Stimulated activated CD4-positive, alpha-beta T cell treated with anti-CD3 and anti-CD28 coated beads, Interleukin-4, amount 100 ng/mL, for 4 hours (primary cell): Measurements from ENCODE around the gene NAPB.
"Not testable (repeated sequence)": the region's sequence is repeated elsewhere in the genome, so short reads cannot be mapped to it uniquely, and the experiment has no call there.

ENCODE experiments used
- DNase-seq, 2 experiments: peaks; one replicate each; pipeline ENCODE4 v3.0.0-alpha.2; 2020

Gene NAPB

DNA sequence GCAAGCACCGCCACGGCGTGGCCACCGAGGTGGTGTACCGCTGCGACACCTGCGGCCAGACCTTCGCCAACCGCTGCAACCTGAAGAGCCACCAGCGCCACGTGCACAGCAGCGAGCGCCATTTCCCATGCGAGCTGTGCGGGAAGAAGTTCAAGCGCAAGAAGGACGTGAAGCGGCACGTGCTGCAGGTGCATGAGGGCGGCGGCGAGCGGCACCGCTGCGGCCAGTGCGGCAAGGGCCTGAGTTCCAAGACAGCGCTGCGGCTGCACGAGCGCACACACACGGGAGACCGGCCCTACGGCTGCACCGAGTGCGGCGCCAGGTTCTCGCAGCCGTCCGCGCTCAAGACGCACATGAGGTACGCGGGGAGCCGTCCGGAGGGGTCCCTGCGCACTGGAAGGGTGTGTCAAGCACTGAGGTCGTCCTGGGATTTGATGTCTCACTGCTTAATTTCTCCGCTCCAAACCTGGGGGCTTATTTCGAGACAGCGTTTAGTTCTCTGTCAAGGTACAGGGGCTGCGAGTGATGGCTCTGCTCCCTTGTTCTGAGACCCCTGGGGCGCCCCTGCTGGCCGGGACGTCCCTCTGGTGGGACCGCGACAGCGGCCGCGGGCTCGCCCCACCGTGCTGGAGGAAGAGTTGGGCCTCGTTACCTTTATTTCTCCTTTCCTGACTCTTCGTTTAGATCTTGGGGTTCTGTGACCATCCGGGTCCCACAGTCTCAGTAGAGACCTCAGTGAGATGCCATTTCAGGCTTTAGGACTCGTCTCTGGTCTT lies 55.7 kb downstream of the NAPB start:
- DNase-seq = no peak

DNA sequence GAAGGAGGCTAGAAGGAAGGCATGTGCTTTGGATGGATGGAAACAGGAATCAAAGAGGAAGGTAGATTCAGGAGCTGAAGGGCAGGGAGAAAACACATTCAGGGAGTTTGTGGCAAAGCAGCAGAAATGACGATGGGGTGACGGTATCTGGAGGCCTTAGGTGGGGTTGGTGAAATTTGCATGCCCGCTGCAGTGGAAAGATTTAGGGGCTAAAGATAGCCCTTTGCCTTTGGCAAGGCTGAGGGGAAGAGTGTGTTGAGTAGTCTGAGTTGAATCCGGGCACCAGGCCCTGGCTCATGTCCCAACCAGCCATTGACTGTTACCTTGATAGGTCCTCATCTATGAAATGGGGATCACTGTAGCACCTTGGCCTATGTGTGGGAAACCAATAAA lies 58.0 kb downstream of the NAPB start:
- DNase-seq = no peak

DNA sequence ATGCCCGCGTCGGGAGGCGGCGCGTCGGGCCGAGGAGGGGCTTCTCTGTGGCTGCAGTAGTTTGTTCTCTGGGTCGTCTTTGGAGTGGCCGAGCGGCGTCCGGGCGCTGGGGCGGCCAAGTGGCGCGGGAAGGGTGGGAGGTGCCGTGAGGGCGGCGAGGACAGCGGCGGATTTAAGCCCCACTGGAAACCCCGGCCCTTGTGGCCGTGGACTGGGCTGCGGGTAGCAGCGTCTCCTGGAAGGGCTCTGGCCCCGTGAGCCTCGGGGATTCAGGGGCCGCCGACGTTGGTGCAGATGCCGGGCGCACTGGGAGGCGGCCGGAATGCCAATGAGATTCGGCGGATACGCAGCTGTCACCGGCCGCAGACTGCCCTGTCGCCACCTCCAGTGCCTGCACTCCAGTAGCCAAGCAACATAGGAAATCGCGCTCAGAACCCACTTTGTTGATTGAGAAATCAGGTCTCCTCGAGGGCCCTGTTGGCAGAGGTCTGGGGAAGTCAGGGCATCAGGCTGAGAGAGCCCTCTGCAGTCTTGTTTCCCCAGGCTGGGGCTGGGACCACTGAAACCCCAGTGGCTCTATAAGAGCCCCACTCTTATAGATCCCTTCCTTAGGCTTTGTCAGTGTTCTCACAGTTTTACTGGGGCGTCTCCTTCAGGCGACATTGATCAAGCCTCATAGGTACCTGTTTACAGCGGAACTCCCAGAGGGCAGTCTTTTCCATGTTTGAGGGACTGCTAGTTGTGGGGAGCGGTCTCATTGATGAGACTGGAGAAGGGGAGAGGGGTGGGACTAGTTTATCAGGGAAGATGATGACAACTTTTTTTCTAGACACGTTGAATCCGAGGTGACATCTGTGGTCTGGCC lies 58.7 kb downstream of the NAPB start:
- DNase-seq = peak in 1 of 2 experiments; percentile 14

DNA sequence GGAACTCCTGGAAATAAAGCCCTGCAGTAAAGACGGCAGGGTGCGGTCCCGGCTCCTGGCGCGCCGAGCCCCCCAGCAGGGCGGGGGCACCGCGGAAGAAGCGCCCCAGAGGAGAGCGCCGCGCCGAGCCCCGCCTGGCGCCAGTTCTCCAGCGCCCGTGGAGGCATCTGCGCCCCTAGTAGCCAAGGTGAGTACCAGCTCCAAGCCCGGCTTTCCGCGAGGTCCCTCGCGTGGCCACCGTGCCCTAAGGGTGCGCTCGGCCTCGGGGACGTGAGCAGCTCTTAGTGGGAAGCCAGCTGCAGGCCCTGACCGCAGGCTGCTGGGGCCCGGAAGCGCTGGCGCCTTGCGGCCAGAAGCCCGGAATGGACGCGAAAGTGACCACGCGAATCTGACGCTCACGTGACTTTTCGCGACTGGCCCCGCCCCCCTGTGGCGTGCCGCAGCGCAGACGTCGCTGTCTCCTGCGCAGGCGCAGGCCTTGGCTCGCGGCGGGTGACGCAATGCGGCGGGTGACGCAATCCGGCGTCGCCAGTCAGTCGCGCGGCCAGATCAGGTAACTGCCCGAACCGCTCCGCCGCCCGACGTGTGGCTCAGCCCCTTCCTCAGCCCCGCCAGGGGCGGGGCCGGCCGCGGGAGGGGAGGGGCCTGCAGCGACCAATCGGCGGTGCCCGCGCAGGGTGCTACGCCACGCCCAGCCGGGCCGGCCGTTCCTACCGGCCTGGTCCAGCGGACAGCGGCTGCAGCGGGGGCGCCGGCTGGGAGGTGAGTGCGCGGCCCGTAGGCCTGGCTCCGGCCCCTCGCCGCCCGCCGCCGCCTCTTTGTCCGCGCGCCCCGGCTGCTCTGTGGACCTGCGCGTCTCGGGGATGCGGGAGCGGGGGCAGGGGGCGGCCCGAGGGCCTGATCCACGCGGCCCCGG lies 59.6 kb downstream of the NAPB start, which contains the start of gene GZF1:
TSS of gene GZF1 (plus strand) at position 707 of the 916 bp plus-strand sequence. CDS start 2,202 bp downstream, outside the sequence.
- peak; percentile 98 to 99 for DNase-seq

DNA sequence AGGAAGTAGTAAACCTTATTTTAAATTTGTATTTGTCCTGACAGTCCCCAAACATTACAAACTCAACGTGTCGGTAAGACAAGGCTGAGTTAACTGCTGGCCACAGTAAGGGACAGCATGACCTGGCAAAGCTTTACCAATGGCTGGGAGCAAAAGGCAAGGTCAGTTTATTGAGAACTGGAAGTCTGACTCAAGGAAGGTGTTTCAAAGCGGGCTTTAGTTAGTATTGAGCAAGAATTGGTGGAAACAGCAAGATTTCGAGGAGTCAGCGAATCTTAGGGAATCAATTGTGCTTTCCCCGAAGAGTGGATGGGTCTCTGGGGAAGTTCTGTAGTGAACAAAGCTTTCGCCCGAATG lies 60.2 kb downstream of the NAPB start:
- DNase-seq = no peak

DNA sequence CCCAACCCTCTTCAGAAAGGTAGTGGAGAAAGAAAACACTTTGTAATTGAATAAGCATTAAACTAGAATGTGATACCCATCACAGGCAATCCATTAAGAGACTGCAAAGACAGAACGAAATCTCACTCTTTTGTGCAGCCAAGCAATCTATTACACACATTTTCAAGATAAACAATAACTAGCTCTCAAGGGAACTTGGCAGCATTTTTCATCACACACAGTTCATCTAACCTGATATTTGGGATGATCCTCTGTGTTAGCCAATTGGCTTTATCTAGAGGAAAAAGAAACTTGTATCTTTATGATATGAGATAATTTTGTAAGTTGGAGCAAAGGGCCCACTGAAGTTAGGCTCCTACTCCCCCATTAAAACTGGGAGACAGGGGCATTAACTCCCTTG lies 60.8 kb downstream of the NAPB start:
- DNase-seq = no peak

DNA sequence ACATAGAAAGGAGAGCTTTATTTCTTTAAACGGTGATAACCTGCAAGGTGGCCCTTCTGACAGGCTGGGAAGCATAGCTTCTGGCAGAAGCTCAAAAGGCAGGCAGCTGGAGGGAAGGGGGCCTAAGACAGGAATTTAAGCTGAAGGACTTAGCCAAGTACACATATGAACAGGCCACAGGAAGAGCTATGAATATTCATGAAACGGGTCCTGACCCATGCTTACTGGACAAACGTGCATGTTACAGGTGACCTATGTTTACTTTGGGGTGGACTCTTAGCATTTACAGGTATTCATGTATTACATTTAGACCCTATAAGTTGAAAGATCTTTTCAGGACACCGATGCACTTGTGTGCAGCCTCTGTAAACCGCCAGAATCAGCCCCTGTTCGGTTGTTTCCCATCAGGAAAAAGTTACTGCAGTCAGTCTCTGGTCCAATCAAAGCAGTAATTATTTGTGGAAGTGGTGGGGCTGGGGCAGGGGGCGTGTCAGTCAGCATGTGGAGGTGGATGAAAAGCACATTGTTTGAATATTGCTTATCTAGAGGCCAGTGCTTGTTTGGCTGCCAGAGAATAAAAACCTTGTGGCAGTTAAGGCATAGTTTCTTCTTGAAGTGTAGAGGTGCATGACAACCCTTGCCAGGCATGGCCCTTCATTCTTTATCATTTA lies 62.2 kb downstream of the NAPB start:
- DNase-seq = no peak

DNA sequence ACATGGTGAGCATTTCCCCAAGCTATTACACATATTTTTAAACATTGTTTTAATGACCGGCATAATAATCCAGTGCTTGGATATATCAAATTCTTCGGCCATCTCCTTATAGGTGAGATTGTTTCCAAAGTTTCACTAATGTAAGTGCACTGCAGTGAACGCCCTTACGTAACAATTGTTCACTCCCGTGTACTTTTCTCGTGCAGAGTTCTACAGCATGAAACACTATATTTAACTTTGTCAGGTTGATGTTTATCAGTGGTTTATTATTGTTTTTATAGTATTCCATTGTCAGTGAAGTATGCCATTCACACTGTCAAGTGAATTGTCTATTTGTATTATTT lies 62.8 kb downstream of the NAPB start:
- DNase-seq = no peak

DNA sequence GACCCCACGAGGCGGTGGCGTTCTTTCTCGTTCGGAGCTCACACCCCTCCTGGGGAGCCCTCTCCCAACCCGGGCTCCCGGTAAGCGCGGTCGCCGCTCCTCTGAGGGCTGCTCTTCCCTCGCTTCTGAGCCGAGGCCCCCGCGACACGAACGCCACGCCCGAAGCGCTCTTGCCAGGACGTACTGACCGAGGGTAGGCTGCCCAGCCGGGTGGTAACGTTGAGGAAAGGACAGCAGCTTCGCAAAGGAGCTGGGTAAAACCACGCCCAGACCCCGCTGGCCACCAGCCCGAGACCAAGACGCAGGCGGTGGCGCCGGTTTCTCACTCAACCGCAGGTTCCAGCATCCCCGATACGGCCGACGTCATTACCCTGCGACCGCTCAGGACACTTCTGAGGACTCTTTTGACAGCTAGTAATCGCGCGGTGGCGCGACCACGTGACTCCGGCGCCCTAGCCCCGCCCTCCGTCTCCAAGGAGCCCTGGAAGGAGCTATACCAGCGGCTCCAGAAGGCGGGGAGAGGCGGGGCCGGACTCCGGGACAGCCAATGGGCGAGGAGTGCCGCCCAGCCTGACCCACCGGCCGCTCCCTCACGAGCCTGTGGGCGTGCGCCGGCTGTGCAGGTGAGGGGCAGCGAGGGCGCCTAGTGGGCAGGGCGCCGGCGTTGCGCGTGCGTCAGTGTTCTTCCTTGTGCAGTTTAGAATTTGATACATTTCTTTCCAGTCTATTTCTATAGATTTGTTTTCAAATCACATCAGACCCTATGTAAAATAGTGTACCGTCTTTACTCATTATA lies 63.3 kb downstream of the NAPB start:
- peak; percentile 99 to 100 for DNase-seq

DNA sequence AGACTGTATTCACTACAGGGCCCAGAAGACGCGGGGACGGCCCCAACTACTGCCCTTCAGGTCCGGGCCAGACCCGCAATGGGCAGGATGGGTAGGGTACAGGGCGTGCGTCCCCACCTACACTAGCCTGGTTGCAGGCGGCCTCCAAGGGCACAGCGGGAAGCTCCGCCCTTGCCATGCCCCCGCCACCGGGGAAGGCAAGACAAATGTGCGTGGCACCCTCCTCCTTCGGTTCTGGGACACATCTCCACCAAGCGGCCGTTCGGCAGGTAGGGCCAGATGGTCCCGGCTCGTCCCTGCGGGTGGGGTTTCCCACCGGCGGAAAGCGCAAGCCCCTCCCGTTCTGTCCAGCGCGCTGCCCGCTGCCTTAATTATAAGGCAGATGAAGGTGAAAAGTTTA lies 65.1 kb downstream of the NAPB start:
- no peak for DNase-seq

DNA sequence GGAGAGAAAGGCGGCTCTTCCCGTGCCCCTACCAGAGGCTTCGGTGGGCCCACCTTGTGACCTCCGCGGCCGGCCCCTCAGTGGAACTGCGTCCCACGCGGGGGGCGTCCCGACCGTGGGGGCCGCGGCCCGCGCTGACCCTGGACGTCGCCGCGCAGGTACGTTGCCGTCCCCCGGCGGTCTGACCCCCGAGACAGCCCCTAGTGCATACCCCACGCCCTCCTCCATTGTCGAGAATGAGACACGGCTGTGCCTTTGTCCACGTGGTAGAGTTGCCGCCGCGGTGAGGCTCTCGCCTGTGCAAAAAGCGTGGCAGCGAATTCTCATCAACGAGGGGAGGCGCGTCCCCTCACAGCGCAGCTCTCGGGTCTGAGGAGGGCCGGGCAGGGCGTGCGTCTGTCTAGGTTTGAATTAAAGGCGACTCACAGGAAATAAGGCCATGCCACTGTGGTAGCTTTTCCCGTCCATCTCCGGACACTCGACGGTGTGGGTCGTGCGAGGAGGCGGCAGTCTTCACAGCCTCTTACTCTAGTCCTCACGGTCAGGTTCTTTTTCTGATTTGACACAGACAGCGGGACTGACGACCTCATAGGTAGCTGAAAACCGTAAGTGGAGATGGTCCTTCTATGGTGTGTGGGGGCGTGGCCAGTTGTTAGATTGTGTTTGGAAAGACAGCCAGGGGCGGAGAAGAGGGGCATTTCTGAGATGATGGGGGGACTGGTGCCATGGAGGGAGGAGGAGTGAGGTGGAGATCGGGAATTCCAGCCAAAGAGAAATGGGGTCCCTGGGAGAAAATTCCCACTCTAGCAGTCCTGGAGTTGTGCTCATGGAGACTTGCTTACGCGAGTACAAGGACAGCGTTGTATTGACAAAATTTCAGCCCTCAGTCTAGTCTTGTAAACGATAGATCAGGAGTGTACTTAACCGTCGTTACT lies 70.1 kb downstream of the NAPB start:
- DNase-seq = peak; percentile 50 to 57

DNA sequence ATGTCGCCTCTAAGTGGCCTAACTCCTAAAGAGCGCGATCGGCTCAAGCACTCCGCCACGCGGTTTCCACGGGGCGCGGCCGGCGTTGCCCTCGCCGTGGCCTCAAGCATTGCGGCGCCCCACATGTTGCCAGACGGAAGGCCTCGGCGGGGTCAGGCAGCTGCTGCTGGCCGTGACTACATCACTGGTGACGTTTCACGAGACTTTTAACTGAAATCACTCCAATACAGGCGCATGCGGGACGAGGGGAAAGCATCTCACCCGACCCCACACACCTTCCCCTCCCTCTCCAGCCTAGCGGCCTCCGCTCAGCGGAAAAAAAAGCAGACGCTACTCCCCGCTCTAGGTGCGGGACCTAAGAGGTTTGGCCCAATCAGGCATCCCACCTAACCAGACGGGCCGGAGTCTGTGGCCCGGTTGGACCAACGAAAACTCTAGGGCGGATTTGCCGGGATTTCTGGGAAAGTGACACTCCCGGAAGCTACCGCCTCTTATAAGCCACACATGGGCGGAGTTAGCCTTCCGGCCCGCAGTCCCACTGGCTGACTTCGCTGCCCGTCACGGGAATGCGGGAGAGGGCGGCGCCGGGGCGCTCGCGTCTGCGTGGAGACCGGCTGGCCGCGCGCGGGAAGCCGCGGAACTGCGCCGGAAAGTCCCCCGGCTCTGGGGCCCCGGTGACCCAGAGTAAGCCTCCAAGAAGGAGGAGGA lies 70.9 kb downstream of the NAPB start, which contains the start of gene NXT1:
TSS of gene NXT1 (plus strand) at position 596 of the 708 bp plus-strand sequence. CDS start 3,251 bp downstream, outside the sequence.
- peak; percentile 94 to 95 for DNase-seq

DNA sequence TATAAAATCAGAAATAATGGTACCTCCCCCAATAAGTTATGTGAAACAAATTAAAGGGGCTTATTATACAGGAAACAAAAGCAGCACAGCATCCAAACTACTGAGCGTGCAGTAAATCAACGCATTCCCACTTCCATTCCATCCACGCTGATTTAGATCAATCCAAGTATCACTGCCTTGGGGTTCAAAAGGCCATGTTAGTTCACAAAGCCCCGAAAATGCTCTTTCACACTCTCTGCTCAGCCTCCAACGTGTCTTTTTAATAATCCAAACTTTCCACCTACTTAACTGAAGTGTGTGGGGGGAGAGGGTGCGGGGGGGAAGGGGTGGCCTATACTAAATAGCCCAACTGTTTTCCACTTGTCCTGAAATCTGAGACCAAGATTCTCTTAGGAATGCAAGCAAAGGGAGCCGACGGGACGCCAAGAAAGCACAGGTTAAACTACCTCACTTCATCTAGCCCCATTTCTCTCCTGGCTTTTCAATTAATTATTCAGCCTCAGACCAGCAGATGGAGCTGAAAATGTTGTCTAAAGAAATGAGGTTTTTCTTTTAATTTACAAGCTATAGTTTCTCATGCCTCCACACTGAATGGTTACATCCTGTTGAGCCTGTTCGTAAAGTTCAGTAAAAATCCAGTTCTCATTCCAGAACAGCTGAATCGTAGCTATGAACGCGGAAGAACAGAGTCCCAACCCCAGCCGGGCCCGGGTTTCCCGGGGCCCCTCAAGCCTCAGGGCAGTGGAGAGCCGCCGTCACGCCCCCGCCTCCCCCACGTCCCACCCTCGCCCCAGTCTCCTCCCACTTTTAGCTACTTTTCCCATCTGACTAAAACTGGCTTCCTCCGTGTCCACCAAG lies 71.7 kb downstream of the NAPB start:
- peak in 1 of 2 experiments; percentile 70 for DNase-seq

DNA sequence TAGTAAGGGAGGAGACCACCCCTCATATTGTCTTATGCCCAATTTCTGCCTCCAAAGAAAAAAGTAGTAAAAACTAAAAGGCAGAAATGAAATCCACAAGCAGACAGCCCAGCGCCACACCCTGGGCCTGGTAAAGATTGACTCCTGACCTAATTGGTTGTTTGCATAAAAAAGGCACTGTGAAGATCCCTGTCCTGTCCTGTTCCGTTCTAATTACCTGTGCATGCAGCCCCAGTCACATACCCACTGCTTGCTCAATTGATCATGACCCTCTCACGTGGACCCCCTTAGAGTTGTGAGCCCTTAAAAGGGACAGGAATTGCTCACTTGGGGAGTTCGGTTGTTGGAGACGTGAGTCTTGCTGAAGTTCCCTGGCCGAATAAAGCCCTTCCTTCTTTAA lies 72.8 kb downstream of the NAPB start:
- not testable (repeated sequence) for DNase-seq

DNA sequence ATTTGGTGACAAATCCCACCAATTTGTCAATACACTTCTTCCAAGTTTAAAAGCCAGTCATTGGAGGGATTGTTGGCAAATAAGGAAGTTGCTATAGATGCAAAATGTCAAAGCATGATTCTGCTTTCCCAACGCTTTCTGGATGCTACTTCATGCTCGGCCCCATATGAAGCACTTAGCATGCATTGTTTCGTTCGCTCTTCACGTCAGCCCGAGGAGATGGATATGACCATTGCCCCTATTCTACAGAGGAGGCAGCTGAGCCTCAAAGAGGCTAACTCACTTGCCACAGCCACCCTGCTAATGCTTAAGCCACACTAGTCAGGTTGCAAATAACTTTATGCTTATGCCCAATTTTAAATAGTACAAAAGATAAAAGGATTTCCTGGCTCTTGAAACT lies 73.5 kb downstream of the NAPB start:
- DNase-seq = no peak

DNA sequence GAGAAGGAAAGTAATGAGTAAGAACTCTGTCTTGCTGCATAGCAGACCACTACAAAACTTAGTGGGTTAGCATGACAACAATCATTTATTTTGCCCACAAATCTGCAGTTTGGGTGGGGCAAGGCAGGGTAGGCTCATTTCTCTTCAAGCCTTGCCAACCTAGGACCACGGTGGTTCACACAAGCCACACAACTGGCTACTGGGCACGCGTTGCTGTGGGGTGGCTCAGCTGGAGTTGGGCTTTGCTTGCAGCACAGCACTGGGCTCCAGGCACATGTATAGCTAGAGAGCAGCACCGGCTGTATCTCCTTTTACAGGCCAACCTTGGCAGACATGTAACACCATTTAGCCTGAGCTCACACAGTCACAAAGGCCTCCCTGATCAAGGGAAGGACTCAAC lies 75.3 kb downstream of the NAPB start:
- DNase-seq = no peak

DNA sequence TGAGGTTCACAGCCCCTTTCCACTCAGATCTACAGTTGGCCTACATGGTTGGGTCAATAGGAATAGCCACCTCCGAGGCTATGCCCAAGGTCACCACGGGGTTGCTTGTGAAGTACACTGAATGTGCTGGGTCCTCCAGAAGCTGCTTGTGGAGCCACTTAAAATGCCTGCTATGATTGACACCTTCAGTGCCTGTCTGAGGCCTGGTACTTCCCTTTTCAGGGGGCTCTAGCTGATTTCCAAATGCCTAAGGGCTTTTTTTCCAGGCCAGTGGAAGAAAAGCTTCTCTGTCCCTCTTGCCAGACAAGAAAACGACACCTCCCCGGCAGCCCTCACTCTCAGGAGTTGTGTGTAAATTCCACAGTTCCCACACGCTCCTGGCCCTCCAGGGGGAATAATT lies 77.0 kb downstream of the NAPB start:
- no peak for DNase-seq

DNA sequence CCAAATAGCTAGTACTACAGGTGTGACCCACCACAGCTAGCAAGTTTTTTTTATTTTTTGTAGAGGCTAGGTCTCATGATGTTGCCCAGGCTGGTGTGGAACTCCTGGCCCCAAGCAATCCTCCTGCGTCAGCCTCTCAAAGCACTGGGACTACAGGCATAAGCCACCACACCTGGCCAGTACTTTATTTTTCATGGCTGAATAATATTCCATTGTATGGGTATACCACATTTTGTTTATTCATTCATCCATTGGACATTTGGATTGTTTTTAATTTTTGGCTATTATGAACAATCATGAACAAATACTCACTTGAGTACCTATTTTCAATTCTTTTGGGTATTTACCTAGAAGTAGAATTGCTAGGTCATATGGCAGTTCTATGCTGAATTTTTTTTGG lies 77.7 kb downstream of the NAPB start:
- no peak for DNase-seq

DNA sequence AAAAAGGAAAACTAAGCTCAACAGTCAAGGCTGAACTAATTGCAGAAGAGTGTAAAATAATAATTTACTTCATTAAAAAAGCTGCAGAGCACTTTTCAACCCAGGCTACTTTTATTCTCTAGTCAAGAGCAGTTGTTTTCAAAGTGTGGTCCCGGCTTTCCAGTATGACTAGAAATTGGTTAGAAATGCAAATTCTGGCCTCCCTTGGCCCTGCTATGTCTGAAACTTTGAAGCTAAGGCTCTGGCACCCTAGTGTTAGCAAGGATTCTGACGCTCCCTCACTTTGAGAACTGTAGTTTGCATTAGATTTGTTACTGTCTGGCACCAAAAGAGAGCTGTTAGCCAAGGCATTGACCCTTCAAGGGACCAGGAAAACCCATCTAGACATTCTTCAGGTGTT lies 80.2 kb downstream of the NAPB start:
- DNase-seq = no peak
